Measurements from ENCODE around the gene KIAA0408.

DNA sequence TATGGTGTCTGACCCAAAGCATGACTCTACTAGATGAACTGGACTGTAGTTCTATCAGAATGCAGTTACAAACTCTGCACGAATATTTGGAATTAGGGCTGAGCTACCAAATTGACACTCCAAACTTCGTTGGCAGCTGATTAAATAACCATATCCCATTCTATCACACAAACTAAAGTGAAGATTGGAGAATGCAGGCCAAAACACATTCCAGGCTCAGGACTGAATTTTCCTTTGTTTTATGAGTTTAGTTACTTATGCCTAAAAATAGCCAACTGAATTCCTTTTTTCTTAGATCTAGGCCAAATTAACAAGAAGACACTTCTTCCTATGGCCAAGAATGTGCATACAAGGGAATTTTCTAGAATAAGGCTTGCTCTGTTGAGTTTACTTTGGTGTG, 9.7 kb upstream of the KIAA0408 start:
- TF ChIP-seq, protein P1, sequence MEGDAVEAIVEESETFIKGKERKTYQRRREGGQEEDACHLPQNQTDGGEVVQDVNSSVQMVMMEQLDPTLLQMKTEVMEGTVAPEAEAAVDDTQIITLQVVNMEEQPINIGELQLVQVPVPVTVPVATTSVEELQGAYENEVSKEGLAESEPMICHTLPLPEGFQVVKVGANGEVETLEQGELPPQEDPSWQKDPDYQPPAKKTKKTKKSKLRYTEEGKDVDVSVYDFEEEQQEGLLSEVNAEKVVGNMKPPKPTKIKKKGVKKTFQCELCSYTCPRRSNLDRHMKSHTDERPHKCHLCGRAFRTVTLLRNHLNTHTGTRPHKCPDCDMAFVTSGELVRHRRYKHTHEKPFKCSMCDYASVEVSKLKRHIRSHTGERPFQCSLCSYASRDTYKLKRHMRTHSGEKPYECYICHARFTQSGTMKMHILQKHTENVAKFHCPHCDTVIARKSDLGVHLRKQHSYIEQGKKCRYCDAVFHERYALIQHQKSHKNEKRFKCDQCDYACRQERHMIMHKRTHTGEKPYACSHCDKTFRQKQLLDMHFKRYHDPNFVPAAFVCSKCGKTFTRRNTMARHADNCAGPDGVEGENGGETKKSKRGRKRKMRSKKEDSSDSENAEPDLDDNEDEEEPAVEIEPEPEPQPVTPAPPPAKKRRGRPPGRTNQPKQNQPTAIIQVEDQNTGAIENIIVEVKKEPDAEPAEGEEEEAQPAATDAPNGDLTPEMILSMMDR (IDR thresholded peaks at IDR 0.05), result no peak
- TF ChIP-seq FOSL2 (IDR thresholded peaks at IDR 0.05; ENCODE audit: borderline replicate concordance, low read depth), result no peak
- no peak for TF ChIP-seq RXRA (IDR thresholded peaks at IDR 0.05; ENCODE audit: borderline replicate concordance, low read depth)
- TF ChIP-seq EZH2phosphoT487 (IDR thresholded peaks at IDR 0.05; ENCODE audit: borderline replicate concordance, low read depth), result no peak
- TF ChIP-seq NRF1 (IDR thresholded peaks at IDR 0.05; ENCODE audit: low read depth, low read length), result no peak
- TF ChIP-seq, protein P2, sequence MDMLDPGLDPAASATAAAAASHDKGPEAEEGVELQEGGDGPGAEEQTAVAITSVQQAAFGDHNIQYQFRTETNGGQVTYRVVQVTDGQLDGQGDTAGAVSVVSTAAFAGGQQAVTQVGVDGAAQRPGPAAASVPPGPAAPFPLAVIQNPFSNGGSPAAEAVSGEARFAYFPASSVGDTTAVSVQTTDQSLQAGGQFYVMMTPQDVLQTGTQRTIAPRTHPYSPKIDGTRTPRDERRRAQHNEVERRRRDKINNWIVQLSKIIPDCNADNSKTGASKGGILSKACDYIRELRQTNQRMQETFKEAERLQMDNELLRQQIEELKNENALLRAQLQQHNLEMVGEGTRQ (IDR thresholded peaks at IDR 0.05; ENCODE audit: borderline replicate concordance, low read depth, low read length), result no peak
- TF ChIP-seq RCOR1 (IDR thresholded peaks at IDR 0.05; ENCODE audit: low read length), result no peak
- no peak for TF ChIP-seq GATA2 (CRISPR knock-in tag; IDR thresholded peaks at IDR 0.05)
- TF ChIP-seq, protein P3, sequence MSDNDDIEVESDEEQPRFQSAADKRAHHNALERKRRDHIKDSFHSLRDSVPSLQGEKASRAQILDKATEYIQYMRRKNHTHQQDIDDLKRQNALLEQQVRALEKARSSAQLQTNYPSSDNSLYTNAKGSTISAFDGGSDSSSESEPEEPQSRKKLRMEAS (IDR thresholded peaks at IDR 0.05; ENCODE audit: low read depth), result no peak
- no peak for TF ChIP-seq ELF1 (IDR thresholded peaks at IDR 0.05)
- no peak for TF ChIP-seq POLR2AphosphoS5 (IDR thresholded peaks at IDR 0.05; ENCODE audit: low read depth, low read length)
- no peak for TF ChIP-seq YY1 (IDR thresholded peaks at IDR 0.05; ENCODE audit: low read depth)
- TF ChIP-seq NFIC (IDR thresholded peaks at IDR 0.05; ENCODE audit: borderline replicate concordance), result no peak

All from SK-N-SH (cell line).